Measurements from ENCODE around the gene FBXL17.

FBXL17 gene

GRCh38 chr5:107968406-107968843 is 413.5 kb downstream of the FBXL17 start:
- H3K4me3 ChIP-seq (ENCODE audit: low read length) = no peak overlapping the region
- TF ChIP-seq ZNF274 (IDR thresholded peaks at IDR 0.05; ENCODE audit: low read depth, low read length) = no peak

GRCh38 chr5:107966201-107966600 is 415.7 kb downstream of the FBXL17 start:
- no peak for TF ChIP-seq ZNF274 (IDR thresholded peaks at IDR 0.05; ENCODE audit: low read depth, low read length)
- H3K4me3 ChIP-seq (ENCODE audit: low read length) = no peak overlapping the region

- H3K4me3 ChIP-seq (ENCODE audit: low read length) = no peak overlapping the region
- TF ChIP-seq ZNF274 (IDR thresholded peaks at IDR 0.05; ENCODE audit: low read depth, low read length) = no peak
Measured at GRCh38 chr5:107964722-107965121, 417.2 kb downstream of the FBXL17 start.

- H3K4me3 ChIP-seq (ENCODE audit: low read length) = no peak overlapping the region
- no peak for TF ChIP-seq ZNF274 (IDR thresholded peaks at IDR 0.05; ENCODE audit: low read depth, low read length)
Measured at GRCh38 chr5:107959573-107960279, 422.2 kb downstream of the FBXL17 start.

GRCh38 chr5:107958861-107959260 is 423.0 kb downstream of the FBXL17 start:
- no peak for TF ChIP-seq ZNF274 (IDR thresholded peaks at IDR 0.05; ENCODE audit: low read depth, low read length)
- H3K4me3 ChIP-seq (ENCODE audit: low read length) = no peak overlapping the region

- H3K4me3 ChIP-seq (ENCODE audit: low read length) = no peak overlapping the region
- TF ChIP-seq ZNF274 (IDR thresholded peaks at IDR 0.05; ENCODE audit: low read depth, low read length) = no peak
Measured at GRCh38 chr5:107958432-107958831, 423.5 kb downstream of the FBXL17 start.

GRCh38 chr5:107957051-107957450 is 424.8 kb downstream of the FBXL17 start:
- TF ChIP-seq ZNF274 (IDR thresholded peaks at IDR 0.05; ENCODE audit: low read depth, low read length) = no peak
- H3K4me3 ChIP-seq (ENCODE audit: low read length) = no peak overlapping the region

- no peak overlapping the region for H3K4me3 ChIP-seq (ENCODE audit: low read length)
- no peak for TF ChIP-seq ZNF274 (IDR thresholded peaks at IDR 0.05; ENCODE audit: low read depth, low read length)
Measured at GRCh38 chr5:107955321-107955720, 426.6 kb downstream of the FBXL17 start.

GRCh38 chr5:107954254-107954653 is 427.6 kb downstream of the FBXL17 start:
- H3K4me3 ChIP-seq (ENCODE audit: low read length) = no peak overlapping the region
- TF ChIP-seq ZNF274 (IDR thresholded peaks at IDR 0.05; ENCODE audit: low read depth, low read length) = no peak

- no peak overlapping the region for H3K4me3 ChIP-seq (ENCODE audit: low read length)
- no peak for TF ChIP-seq ZNF274 (IDR thresholded peaks at IDR 0.05; ENCODE audit: low read depth, low read length)
Measured at GRCh38 chr5:107952450-107952849, 429.4 kb downstream of the FBXL17 start.

GRCh38 chr5:107951309-107951708 is 430.6 kb downstream of the FBXL17 start:
- H3K4me3 ChIP-seq (ENCODE audit: low read length) = no peak overlapping the region
- no peak for TF ChIP-seq ZNF274 (IDR thresholded peaks at IDR 0.05; ENCODE audit: low read depth, low read length)

- no peak for TF ChIP-seq ZNF274 (IDR thresholded peaks at IDR 0.05; ENCODE audit: low read depth, low read length)
- H3K4me3 ChIP-seq (ENCODE audit: low read length) = no peak overlapping the region
Measured at GRCh38 chr5:107950776-107951175, 431.1 kb downstream of the FBXL17 start.

- no peak for TF ChIP-seq ZNF274 (IDR thresholded peaks at IDR 0.05; ENCODE audit: low read depth, low read length)
- no peak overlapping the region for H3K4me3 ChIP-seq (ENCODE audit: low read length)
Measured at GRCh38 chr5:107949688-107950341, 432.1 kb downstream of the FBXL17 start.

- TF ChIP-seq ZNF274 (IDR thresholded peaks at IDR 0.05; ENCODE audit: low read depth, low read length) = no peak
- H3K4me3 ChIP-seq (ENCODE audit: low read length) = no peak overlapping the region
Measured at GRCh38 chr5:107948377-107948776, 433.5 kb downstream of the FBXL17 start.

GRCh38 chr5:107945061-107945460 is 436.8 kb downstream of the FBXL17 start:
- H3K4me3 ChIP-seq (ENCODE audit: low read length) = no peak overlapping the region
- TF ChIP-seq ZNF274 (IDR thresholded peaks at IDR 0.05; ENCODE audit: low read depth, low read length) = no peak
